NB4 (cell line): Measurements from ENCODE around the gene HNRNPAB.

ENCODE experiments used
- MYC ChIP-seq: IDR thresholded peaks from 2 replicates; pipeline ENCODE4 v1.6.1; 2011; ENCODE audit warnings: low read depth, low read length
- POLR2A ChIP-seq: IDR thresholded peaks from 2 replicates; pipeline ENCODE4 v1.6.1; 2011; ENCODE audit warnings: mild to moderate bottlenecking; ENCODE audit not compliant: insufficient read length; ENCODE audit errors: extremely low read depth
- TF ChIP-seq, protein P1 (sequence below): IDR thresholded peaks from one replicate; pipeline ENCODE4 v1.5.1; 2012; ENCODE audit warnings: low read depth, low read length
- TF ChIP-seq, protein P2 (sequence below): IDR thresholded peaks from 2 replicates; pipeline ENCODE4 v1.6.1; 2011; ENCODE audit warnings: low read depth, low read length

DNA sequence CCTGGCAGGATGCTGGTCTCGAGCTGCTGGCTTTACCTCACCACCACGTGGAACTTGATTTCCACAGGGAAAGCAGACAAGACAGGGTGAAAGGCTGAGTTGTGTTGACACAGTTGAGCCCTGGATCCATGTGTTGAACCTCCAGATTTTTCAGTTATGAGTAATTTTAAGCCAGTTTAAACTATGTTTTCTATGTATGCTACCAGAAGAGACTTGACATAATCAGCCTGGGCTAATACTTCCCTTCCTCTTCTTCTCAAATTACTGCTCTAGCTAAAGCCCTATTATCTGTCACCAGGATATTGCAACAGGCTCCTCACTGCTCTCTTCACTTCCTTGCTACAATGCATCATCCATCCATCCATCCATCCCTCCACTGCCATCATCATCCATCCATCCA is 40.2 kb downstream of the HNRNPAB start:
- TF ChIP-seq, protein P1, sequence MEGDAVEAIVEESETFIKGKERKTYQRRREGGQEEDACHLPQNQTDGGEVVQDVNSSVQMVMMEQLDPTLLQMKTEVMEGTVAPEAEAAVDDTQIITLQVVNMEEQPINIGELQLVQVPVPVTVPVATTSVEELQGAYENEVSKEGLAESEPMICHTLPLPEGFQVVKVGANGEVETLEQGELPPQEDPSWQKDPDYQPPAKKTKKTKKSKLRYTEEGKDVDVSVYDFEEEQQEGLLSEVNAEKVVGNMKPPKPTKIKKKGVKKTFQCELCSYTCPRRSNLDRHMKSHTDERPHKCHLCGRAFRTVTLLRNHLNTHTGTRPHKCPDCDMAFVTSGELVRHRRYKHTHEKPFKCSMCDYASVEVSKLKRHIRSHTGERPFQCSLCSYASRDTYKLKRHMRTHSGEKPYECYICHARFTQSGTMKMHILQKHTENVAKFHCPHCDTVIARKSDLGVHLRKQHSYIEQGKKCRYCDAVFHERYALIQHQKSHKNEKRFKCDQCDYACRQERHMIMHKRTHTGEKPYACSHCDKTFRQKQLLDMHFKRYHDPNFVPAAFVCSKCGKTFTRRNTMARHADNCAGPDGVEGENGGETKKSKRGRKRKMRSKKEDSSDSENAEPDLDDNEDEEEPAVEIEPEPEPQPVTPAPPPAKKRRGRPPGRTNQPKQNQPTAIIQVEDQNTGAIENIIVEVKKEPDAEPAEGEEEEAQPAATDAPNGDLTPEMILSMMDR = no peak
- TF ChIP-seq POLR2A (no peak), MYC (no peak)
- TF ChIP-seq, protein P2, sequence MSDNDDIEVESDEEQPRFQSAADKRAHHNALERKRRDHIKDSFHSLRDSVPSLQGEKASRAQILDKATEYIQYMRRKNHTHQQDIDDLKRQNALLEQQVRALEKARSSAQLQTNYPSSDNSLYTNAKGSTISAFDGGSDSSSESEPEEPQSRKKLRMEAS = no peak
